GM12801 (cell line): ENCODE data around the gene HDAC7.

Experiments used
- CTCF ChIP-seq: IDR thresholded peaks from one replicate; pipeline ENCODE4 v1.5.1; 2011; ENCODE audit warnings: control low read depth; ENCODE audit not compliant: insufficient read length; ENCODE audit errors: extremely low read depth

Gene HDAC7

DNA sequence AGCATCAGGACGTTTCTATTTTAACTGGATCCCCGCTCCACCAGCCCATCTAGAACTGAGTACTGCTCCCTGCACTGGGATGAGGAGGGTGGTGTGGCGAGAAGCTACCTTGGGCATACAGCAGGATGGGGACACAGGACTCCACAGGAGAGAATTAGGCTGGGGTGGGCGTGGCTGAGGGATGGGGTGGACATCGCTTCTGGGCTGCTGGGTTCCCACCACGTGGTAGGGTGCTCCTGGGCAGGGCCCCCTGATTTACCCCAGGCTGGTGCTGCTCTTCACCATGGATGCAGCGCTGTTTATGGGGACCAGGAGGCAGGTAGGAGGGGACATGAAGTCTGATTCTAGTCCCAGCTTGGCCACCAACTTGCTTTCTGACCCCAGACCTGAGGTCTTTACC is 43.2 kb upstream of the HDAC7 start:
- no peak for TF ChIP-seq CTCF

DNA sequence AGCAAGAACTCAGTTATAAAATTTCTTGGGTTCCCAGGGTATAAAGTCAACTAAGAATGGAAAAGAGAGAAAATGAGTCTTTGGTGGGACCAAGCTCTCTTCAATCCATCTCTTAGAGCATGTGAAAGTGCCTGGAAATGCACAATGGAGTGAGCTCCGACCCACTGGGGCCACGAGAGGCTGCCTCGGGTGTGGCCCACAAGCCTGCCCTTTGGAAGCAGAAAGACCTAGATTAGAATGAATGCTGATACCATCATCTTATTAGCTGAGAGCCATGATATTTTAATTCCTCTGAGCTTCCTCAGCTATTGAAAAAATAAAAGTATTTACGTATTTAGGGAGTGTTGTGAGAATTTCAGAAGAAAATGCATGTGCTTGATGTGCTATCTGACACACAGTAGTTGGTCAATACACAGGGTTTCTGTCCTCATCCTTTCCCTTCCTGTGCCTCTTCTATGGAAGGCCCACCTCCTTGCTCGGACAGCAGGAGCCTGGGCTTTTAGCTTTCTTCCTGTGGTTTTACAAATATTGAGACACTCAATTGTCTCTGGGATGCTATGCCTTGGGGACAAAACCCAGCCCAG is 42.6 kb upstream of the HDAC7 start:
- TF ChIP-seq CTCF = no peak

- no peak for TF ChIP-seq CTCF
These were observed 41.2 kb upstream of the HDAC7 start for GRCh38 chr12:47860873-47861272.

GRCh38 chr12:47860279-47860841 is 40.7 kb upstream of the HDAC7 start:
- TF ChIP-seq CTCF = no peak

GRCh38 chr12:47858511-47859266 is 39.0 kb upstream of the HDAC7 start:
- TF ChIP-seq CTCF = no peak

DNA sequence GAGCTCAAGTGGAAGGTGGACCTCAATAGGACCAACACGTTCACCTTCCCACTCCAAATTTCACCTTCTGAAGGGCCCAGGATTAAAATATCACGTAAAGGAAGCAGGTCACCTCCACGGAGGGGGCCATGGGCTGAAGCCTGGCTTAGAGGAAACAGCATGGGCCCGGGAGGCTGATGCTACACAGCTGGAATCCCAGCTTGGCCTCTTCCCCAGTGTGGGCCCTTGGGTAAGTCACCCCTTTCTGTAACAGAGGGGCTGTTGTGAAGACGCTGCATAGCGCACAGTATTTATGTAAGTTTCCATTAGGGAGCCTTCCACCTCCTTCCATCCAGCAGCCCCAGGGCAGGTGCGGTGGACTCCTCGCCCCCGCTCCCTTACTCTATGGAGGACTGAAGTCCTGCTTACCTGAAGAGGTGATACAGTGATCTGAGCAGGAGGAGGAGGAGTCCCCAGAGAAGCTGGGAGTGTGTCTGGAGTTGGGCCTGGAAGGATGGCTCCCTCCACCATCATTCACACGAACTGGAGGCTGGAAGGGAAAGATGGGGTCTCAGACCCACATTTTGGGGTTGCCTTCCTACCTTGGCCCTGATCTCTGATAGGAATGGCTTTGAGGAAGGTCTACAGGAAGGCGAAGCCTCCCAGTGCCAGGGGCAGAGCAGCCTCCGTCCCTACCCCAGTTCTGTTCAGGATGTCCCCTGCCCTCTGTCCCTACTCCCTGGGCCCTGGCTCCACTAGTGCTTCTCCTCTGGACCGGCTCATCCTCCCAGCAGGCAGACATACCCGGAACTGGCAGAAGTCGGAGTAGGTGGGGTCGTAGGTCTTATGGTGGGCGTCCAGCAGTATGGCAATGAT is 37.2 kb upstream of the HDAC7 start:
- TF ChIP-seq CTCF = no peak

DNA sequence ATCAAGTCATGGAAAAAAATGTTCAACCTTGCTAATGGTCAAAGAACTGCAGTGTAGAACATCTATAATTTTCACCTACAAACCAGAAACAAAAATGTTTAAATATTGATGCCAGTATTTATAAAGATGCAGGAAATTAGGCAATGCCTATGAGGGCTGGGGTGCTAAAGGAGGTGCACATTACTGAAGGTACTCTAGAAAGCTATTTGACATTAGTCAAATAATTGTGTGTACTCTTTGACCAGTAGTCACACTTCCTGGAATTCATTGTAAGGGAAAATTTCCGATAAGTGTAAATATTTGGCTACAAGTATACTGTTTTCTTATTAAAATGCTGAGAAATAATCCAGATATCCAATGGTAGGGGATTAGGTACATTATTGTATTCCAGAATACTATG is 36.4 kb upstream of the HDAC7 start:
- no peak for TF ChIP-seq CTCF
